SJCRH30 (cell line): ENCODE measurements around the gene CRIM1. TPM values are rescaled to one million over a fixed set of nuclear protein-coding genes. Genes with fewer than 3 reads are reported as not detected.

ENCODE experiments used
- DNase-seq, 2 experiments: peaks; one replicate each; pipeline ENCODE4 v3.0.0-alpha.2; 2015 to 2020
- H3K27ac ChIP-seq: fragments of 250-450 bp; sonication (Bioruptor Pico); 2 replicates; pipeline ENCODE4 v1.5.1; 2020; ENCODE audit warnings: mild to moderate bottlenecking, moderate library complexity
- H3K27me3 ChIP-seq: fragments of 250-450 bp; sonication (Bioruptor Pico); 2 replicates; pipeline ENCODE4 v1.5.1; 2020; ENCODE audit warnings: mild to moderate bottlenecking, moderate library complexity
- H3K36me3 ChIP-seq: fragments of 250-450 bp; sonication (Bioruptor Pico); 2 replicates; pipeline ENCODE4 v1.5.1; 2020; ENCODE audit warnings: mild to moderate bottlenecking, moderate library complexity
- H3K4me1 ChIP-seq: fragments of 250-450 bp; sonication (Bioruptor Pico); 2 replicates; pipeline ENCODE4 v1.5.1; 2020; ENCODE audit warnings: mild to moderate bottlenecking, moderate library complexity
- H3K4me3 ChIP-seq: fragments of 250-450 bp; sonication (Bioruptor Pico); 2 replicates; pipeline ENCODE4 v1.5.1; 2020; ENCODE audit warnings: mild to moderate bottlenecking, moderate library complexity
- H3K9me3 ChIP-seq: fragments of 250-450 bp; sonication (Bioruptor Pico); replicated peaks from 2 replicates; pipeline ENCODE4 v1.5.1; 2020; ENCODE audit warnings: mild to moderate bottlenecking, moderate library complexity
- total RNA-seq: library from RNA; depleted of rRNA; stranded (reverse); fragments of >200 nt; shearing (Covaris generic); gene quantifications from 2 replicates; pipeline ENCODE4 v1.2.3, GENCODE V29; 2014

Gene CRIM1
- total RNA-seq, 1 experiment from 2014 or later = 12.6 TPM

GRCh38 chr2:36561237-36561944, 205.8 kb downstream of the CRIM1 start:
- H3K9me3 ChIP-seq = no peaks in the 10 kb centered on the region
- no peaks in the 10 kb centered on the region for H3K27me3 ChIP-seq
- no peak overlapping the region for H3K4me3 ChIP-seq
- H3K27ac ChIP-seq = peak overlapping the region; percentile 59
- peaks cover 10% of the 10 kb centered on the region for H3K36me3 ChIP-seq
- H3K4me1 ChIP-seq = peaks cover 22% of the 10 kb centered on the region
- DNase-seq = peak; percentile 19 to 37

DNA sequence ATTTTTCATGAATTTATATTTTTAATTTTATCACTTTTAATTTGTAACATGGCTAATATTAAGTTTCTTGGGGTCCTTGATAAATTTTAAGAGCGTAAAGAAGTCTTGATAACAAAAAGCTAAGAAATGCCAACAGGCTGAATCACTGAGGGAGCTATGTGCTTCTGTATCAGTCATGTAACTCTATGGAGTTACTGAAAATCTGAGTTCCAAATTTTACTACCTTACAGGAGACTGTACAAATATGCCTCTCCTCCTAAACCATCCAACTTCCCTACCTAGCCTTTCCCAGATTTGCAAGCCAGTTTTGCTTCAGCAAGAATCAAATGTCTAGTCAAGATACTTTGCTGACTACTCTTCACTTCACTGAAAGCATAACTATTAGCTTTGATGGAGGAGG, 206.7 kb downstream of the CRIM1 start:
- H3K27ac ChIP-seq = peak overlapping the region; percentile 59
- H3K9me3 ChIP-seq = no peaks in the 10 kb centered on the region
- no peak for DNase-seq

GRCh38 chr2:36562973-36563532, 207.5 kb downstream of the CRIM1 start:
- Histone ChIP-seq H3K36me3 (peaks cover 14% of the 10 kb centered on the region), H3K9me3 (no peaks in the 10 kb centered on the region), H3K27ac (no peak overlapping the region), H3K27me3 (no peaks in the 10 kb centered on the region), H3K4me1 (peaks cover 22% of the 10 kb centered on the region), H3K4me3 (no peak overlapping the region)
- no peak for DNase-seq

More for the DNA sequence above, 206.7 kb downstream of the CRIM1 start:
- Histone ChIP-seq H3K4me1 (peaks cover 22% of the 10 kb centered on the region), H3K4me3 (no peak overlapping the region), H3K36me3 (peaks cover 14% of the 10 kb centered on the region), H3K27me3 (no peaks in the 10 kb centered on the region)

GRCh38 chr2:36564377-36564930, 208.9 kb downstream of the CRIM1 start:
- no peak overlapping the region for H3K4me3 ChIP-seq
- H3K27ac ChIP-seq = no peak overlapping the region
- H3K36me3 ChIP-seq = peaks cover 8% of the 10 kb centered on the region
- H3K27me3 ChIP-seq = no peaks in the 10 kb centered on the region
- no peak for DNase-seq
- peaks cover 22% of the 10 kb centered on the region for H3K4me1 ChIP-seq
- H3K9me3 ChIP-seq = no peaks in the 10 kb centered on the region

DNA sequence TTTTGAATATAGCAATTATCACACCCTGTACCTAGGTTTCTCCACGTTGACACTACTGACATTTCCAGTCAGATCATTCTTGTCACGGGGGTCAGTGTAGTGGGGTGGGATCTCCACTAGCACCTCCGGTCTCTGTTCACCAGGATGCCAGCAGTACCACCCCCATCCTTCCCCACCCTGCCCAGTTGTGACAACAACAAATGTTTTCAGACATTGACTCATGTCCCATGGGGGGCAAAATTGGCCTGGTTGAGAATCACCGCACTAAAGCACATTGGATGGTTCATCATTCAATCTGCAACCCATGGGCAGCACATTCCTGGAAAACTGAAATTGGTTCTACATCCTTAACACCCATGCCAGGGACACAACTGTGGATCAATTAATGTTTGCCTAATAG, 210.1 kb downstream of the CRIM1 start:
- Histone ChIP-seq H3K27me3 (no peaks in the 10 kb centered on the region), H3K9me3 (no peaks in the 10 kb centered on the region), H3K27ac (no peak overlapping the region), H3K36me3 (peaks cover 8% of the 10 kb centered on the region), H3K4me3 (no peak overlapping the region), H3K4me1 (peaks cover 22% of the 10 kb centered on the region)
- no peak for DNase-seq

DNA sequence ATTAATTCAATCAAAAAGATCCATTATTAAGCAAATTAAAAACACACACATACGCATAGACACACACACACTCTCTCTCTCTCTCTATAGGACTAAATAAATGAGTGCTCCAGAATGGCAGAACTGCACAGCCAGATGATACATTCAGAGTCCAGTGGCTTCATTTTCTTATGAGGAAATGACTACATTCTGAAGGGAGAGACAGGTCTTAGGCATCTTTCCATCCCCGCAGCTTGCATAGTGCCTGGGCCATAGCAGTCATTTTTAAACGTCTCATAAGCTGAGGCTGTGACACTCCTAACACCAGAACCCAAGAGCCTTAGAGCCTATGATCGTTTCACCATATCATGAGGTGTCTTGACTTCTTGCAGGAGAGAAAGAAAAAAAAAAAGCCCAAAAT, 211.3 kb downstream of the CRIM1 start:
- H3K4me3 ChIP-seq = no peak overlapping the region
- H3K4me1 ChIP-seq = peaks cover 12% of the 10 kb centered on the region
- no peaks in the 10 kb centered on the region for H3K27me3 ChIP-seq
- no peaks in the 10 kb centered on the region for H3K9me3 ChIP-seq
- no peak for DNase-seq
- peaks cover 5% of the 10 kb centered on the region for H3K36me3 ChIP-seq
- H3K27ac ChIP-seq = no peak overlapping the region

DNA sequence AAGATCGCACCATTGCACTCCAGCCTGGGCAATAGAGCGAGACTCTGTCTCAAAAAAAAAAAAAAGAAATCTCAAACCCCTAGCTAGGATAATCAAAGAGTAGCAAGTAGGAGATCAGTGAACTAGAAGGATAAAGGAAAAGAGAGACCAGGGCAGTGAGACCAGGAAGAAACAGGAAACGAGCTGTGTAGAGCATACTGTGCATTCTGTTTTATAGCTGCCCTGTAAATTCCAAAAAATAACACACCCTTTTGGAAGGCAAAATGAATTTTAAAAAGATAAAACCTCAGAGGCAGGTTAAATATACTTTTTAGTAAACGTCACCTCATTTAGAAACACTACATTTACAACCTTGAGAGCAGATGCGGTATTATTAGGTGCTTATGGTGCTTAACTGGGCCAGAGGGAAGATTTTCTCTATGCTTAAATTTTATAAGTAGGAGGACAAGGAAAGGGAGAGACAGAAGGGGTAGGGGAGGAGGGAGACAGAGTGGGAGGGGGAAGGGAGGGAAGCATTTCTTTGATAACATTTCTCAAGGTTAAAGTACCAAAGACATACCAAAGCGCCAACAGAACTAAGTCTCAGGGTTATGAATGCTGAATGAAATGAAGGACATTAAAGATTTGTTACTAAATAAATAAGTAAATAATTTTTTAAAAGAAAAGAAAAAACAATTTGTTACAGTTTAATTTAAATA, 212.3 kb downstream of the CRIM1 start:
- Histone ChIP-seq H3K27ac (no peak overlapping the region), H3K9me3 (no peaks in the 10 kb centered on the region), H3K36me3 (peaks cover 5% of the 10 kb centered on the region), H3K4me3 (no peak overlapping the region), H3K4me1 (0 out of 2 replicates have a peak, but pooled peaks cover 3% of the 10 kb centered on the region), H3K27me3 (no peaks in the 10 kb centered on the region)
- no peak for DNase-seq

DNA sequence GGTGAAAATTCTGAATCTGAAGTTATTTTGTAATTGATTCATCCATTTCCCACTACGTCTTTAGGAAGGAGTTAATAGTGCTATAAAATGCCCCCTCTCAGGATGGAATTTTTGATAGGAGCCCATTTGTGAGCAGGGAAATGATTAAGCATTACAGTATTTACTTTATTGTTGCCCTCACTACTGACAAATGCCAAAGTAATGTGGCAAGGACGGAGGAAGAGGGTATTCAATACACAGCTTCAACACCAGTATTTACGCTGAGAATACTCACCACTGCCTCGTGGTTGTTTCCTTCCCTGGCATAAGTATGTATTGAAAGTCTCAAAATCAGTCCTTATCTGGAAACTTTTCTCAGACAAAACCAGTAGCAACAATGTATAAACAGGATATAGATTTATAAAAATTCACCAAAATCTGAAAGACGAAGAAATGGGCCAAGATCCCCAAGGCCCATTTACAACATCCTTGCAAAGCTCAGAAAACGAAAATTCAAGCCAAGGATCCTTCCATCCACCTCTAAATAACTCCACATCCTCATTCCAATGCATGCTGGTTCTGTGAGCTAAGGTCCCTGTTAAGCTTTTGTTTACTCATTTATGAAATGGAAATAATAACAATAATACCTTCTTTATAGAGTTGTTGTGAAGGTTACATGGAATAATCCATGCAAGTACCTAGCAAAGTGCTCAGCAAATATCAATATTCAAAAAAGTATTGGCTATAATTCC, 213.1 kb downstream of the CRIM1 start:
- Histone ChIP-seq H3K9me3 (no peaks in the 10 kb centered on the region), H3K27me3 (no peaks in the 10 kb centered on the region), H3K27ac (no peak overlapping the region), H3K4me1 (no peaks in the 10 kb centered on the region), H3K4me3 (no peak overlapping the region), H3K36me3 (peaks cover 5% of the 10 kb centered on the region)
- DNase-seq = no peak

- DNase-seq = no peak
- Histone ChIP-seq H3K9me3 (no peaks in the 10 kb centered on the region), H3K4me1 (no peaks in the 10 kb centered on the region), H3K4me3 (no peak overlapping the region), H3K36me3 (peaks cover 6% of the 10 kb centered on the region), H3K27me3 (no peaks in the 10 kb centered on the region), H3K27ac (no peak overlapping the region)
Measured at GRCh38 chr2:36569267-36569856, 213.8 kb downstream of the CRIM1 start.

DNA sequence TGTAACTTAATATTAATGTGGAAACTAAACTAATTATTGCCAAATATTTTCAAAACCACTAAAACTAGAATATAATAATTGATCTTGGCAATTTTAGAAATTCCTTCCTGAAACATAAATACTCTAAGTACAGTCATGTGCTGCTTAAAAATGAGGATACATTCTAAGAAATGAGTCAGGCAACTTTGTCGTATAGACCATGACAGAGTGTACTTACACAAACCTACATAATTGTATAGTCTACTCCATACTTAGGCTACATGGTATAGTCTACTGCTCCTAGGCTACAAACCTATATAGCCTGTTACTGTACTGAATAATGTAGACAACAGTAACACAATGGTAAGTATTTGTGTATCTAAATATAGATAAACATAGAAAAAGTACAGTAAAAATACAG, 214.8 kb downstream of the CRIM1 start:
- H3K36me3 ChIP-seq = peaks cover 6% of the 10 kb centered on the region
- no peak overlapping the region for H3K4me3 ChIP-seq
- no peak overlapping the region for H3K27ac ChIP-seq
- H3K9me3 ChIP-seq = no peaks in the 10 kb centered on the region
- H3K4me1 ChIP-seq = no peaks in the 10 kb centered on the region
- DNase-seq = no peak
- no peaks in the 10 kb centered on the region for H3K27me3 ChIP-seq

GRCh38 chr2:36572054-36572718, 216.6 kb downstream of the CRIM1 start:
- no peak for DNase-seq
- H3K36me3 ChIP-seq = peaks cover 6% of the 10 kb centered on the region
- no peaks in the 10 kb centered on the region for H3K27me3 ChIP-seq
- H3K9me3 ChIP-seq = no peaks in the 10 kb centered on the region
- no peak overlapping the region for H3K4me3 ChIP-seq
- H3K27ac ChIP-seq = no peak overlapping the region
- no peaks in the 10 kb centered on the region for H3K4me1 ChIP-seq

DNA sequence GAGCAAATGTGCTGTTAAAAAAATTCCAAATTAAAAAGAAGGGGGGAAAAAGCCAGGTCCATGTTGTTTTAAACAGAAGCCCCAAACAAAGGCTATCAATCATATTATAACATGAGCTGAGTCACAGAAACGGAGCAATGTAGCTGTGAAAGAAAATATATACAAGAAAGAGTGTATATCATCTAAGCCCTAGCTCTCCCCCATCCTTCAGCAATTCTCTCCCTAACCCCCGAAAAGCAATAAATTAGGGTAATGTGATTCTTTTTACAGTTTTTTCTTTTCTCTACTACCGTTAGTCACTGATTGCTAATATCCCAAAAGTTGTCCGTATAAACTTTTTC, 217.1 kb downstream of the CRIM1 start:
- DNase-seq = no peak

DNA sequence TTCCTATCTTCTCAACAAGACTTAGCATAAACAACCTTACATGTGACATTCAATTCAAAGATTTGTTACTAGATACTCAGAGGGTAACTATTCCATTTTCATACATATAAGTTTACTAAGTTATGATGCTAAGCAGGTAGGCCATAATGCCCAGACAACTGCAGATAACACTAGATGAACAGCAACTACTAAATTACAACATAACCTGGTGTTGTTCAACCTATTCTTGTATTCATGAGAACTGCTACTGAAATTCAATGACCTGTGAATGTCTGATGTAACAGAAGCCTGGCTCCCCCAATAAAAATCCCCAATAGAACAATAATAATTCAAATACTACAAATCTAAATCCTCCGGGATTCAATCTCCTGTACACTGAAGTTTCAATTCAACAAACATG, 217.6 kb downstream of the CRIM1 start:
- no peak for DNase-seq
- H3K36me3 ChIP-seq = peaks cover 15% of the 10 kb centered on the region

More for the DNA sequence above, 217.1 kb downstream of the CRIM1 start:
- no peaks in the 10 kb centered on the region for H3K27me3 ChIP-seq
- H3K9me3 ChIP-seq = no peaks in the 10 kb centered on the region
- H3K4me3 ChIP-seq = no peak overlapping the region
- H3K4me1 ChIP-seq = no peaks in the 10 kb centered on the region
- peaks cover 11% of the 10 kb centered on the region for H3K36me3 ChIP-seq
- no peak overlapping the region for H3K27ac ChIP-seq

DNA sequence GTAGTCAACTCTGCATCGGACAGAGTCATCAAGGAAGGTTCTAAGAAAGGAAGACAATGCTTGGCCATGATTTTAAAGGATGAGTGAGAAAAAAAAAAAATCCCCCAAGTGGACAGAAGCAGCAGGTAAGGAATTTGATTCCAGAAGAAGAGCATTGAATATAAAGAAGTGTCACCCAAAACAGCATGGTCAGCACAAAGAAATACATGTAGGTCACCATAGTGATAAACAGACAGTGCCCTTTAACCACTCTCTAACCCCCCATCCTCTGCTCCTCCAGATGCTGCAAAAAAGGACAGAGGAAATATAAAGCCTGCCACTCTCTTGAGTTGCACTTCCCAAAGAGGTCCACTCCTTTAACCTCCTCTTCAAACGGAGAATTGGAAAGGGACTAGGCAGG, 219.0 kb downstream of the CRIM1 start:
- Histone ChIP-seq H3K36me3 (peaks cover 26% of the 10 kb centered on the region), H3K4me1 (no peaks in the 10 kb centered on the region), H3K4me3 (no peak overlapping the region), H3K27me3 (no peaks in the 10 kb centered on the region), H3K27ac (no peak overlapping the region), H3K9me3 (no peaks in the 10 kb centered on the region)
- DNase-seq = no peak

More for the DNA sequence above, 217.6 kb downstream of the CRIM1 start:
- Histone ChIP-seq H3K4me3 (no peak overlapping the region), H3K4me1 (no peaks in the 10 kb centered on the region), H3K9me3 (no peaks in the 10 kb centered on the region), H3K27ac (no peak overlapping the region), H3K27me3 (no peaks in the 10 kb centered on the region)
